IPS-18c (cell line): ENCODE data around the gene RAD51B.

ENCODE experiments used
- H3K4me3 ChIP-seq: 2 replicates; pipeline ENCODE4 v1.7.0; 2013; ENCODE audit warnings: low read depth, mild to moderate bottlenecking, low read length, moderate library complexity; ENCODE audit not compliant: insufficient read depth
- H3K9me3 ChIP-seq: one replicate; pipeline ENCODE4 v1.6.1; 2013; ENCODE audit warnings: mild to moderate bottlenecking, low read length, moderate library complexity; ENCODE audit not compliant: control insufficient read depth, insufficient read depth

The RAD51B gene

DNA sequence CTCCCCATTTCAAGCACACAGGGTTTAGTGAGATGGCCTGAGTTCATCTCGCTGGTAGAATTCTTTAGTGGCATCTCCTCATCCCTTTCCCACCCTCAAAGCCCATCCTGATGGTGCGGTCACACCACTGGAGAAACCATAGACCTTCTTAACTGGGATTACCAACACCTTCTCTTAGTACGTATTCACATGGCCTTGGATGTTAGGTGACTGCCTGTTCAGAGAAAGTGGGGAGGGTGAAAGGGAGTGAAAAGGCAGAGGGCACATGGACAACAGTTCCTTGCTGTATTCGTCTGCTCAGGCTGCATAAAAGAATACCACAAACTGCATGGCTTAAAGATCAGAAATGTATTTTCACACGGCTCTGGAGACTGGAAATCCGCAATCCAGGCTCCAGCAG is 667.2 kb downstream of the RAD51B start:
- H3K4me3 ChIP-seq = no peak overlapping the region
- no peaks in the 10 kb centered on the region for H3K9me3 ChIP-seq

DNA sequence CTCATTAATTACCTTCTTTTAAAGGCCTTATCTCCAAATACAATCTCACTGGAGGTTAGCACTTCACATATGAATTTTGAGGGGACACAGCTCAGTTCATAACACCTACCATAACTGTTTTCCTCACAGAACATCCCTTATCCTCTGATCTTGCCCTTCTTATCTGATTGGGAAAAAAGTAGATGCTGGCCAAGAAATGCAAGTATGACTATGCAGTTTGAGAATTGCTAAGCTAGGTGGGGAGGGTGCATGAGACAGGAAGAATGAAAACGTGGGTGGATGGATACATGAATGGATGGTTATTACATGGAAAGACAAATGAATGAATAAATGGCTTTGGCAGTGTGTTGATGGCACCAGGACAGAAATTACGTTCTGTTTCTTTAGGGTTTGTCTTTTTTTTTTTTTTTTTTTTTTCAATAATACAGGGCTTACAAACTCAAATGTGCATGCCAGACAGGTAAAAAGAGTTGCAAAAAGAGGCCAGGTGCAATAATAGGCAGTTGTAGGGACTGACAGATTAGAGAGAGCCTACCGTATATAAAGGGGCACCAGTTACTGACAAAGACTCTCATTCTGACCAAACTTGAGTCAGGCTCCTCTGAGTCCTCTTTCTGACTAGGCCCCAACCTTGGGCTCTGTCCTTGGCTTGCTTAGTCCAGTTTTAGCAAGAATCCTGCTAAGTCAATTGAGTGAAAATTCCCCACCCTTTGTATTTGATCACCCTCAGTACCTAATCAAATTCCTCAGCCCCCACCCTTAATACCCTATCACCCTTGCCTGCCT is 668.4 kb downstream of the RAD51B start:
- no peaks in the 10 kb centered on the region for H3K9me3 ChIP-seq
- H3K4me3 ChIP-seq = no peak overlapping the region

DNA sequence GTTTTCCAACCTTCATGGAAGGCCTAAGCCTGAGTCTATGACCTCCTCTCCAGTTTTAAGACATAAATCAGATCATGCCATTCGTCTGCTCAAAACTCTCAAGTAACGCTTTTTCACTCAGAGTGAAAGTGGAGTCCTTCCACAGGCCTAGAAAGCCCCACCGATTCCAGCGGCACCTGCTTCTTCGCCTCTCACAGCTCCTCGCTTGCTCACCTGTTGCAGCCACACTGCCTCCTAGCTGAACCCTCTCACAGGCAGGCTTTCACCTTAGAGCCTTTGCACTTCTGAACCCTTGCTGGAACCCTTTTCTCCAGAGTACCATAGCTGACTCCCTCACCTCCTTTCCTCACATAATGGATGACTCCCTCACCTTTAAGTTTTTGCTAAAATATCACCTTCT is 672.2 kb downstream of the RAD51B start:
- Histone ChIP-seq H3K4me3 (no peak overlapping the region), H3K9me3 (no peaks in the 10 kb centered on the region)

DNA sequence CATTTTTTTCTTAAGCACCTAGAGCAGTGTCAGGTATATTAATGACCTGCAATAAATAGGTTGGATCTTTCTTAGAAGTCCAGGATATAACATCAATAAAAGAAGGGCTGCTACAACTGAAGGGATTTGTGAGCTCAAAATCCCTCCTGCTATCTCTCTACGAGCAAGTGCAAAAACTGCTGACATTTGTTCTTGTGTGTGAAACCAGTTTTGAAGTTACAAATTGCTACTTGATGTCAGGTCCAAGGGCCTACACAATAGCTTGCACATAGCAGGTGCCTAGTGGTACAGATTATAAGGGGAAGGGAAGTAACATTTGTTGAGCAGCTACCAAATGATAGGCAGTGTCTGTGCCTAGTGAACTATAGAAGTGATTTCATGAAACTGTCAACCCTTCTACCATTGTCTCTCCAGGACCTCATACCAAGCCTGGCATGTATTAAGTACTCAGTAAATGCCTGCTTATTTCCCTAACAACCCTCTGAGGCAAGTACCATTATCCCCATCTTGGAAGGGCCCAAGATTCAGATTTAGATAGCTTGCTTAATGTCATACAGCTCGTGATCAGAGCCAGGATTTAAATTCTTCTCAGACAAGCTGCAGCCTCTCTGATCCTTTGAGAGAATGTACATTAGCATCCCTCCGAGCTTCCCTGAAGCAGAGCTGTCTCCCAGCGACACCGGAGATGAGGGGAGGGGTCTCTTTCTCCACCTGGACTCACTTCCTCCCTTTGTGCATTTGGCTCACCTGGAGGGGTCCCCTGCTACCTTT is 673.0 kb downstream of the RAD51B start:
- H3K9me3 ChIP-seq = no peaks in the 10 kb centered on the region
- H3K4me3 ChIP-seq = no peak overlapping the region

DNA sequence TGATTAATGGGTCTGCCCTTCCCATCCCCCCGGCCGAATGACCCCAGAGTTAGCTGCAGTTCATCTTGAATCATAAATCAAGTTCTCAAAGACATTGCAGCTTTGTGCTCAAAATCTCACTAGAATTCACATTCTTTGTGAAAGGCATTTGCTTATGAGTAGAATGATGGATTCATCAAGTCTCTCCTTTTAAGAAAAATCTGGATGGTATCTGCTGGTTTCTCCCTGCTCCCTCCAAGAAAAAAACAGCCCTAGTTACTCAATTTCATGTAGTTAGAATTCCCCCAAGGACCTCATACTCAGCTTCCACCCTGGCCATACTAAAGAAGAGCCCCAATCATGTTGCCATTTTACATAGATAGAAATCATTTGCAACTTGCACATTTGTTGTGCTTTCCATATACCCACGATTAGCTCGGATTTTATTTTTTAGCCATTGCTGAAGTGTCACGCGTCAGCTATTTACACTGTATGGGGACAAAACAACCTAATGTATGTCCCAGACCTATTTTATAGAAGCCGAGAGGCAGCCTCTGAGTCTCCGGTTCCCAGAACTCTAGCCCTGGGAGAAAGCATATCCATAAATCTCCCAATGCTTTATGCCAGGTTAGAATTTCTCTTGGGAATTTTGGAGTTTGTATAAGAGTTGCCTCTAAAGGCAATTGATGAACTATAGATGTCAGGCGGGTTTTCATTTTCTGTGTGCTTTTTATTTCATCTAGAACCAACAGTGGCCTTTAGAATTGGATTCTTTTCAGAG is 673.8 kb downstream of the RAD51B start:
- Histone ChIP-seq H3K4me3 (no peak overlapping the region), H3K9me3 (no peaks in the 10 kb centered on the region)

DNA sequence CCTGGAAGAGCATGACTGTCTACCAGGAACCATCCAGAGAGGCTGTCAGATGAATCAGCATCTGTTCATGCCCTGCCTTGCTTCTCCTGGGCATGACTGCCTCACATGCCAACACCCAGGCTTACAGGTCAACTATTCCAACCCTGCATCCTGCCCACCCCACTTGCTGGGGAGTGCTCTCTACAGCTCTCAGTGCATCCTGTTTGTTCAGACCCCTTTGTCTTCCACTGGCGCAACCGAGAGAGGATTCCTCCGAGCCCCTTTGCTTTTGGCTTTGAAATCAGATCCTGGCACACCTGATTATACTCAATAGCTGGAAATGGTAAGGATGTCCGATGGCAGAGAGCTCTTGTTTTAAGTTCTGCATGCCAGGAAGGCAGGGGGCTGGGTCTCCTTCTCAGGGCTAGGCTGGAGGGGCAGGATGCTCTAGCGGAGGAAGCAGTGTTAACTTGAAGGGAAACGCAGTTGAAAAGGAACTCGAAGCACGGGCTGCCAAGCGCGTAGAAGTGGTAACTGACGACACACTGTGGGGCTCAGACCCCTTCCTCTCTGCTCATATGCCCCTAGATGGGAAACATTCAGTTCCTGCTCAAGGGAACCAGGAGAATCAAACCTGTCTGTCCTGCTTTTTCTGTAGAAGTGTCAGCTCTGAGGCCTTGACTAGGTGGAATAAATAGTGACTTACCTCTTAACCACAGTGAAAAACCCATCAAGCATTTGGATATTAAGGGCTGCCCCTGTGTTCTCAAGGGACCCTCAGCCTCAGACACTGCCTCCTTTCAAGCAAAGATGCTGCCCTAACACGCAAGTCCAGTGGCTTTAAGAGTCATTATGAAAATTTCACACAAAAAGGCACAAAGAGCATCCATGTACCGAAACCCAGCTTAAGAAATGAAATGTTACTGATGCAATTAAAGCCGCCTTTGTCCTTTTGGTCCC is 675.8 kb downstream of the RAD51B start:
- Histone ChIP-seq H3K4me3 (no peak overlapping the region), H3K9me3 (no peaks in the 10 kb centered on the region)

DNA sequence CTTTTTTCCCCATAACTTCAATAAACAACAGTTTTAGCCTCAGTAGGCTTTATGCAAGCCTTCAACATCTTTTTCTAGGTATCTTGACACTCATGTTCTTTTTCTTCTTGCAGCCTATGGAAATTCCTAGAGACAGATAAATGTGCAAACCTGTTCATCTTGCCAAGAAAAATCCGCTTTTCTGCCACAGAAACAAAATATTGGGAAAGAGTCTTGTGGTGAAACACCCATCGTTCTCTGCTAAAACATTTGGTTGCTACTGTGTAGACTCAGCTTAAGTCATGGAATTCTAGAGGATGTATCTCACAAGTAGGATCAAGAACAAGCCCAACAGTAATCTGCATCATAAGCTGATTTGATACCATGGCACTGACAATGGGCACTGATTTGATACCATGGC is 677.4 kb downstream of the RAD51B start:
- no peak overlapping the region for H3K4me3 ChIP-seq
- no peaks in the 10 kb centered on the region for H3K9me3 ChIP-seq

DNA sequence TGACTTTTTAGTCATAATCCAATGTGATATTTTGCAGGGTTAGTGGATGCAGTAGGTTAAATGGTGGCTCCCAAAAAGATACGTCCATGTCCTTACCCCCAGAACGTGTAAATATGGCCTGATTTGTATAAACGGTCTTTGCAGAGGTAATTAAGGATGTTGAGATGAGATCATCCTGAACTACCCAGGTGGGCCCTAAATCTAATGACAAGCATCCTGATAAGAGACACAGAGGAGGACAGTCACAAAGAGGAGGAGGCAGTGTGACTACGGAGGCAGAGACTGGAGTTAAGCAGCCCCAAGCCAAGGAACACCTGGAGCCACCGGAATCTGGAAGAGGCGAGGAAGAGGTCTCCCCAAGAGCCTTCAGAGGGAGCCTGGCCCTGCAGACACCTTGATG is 679.9 kb downstream of the RAD51B start:
- Histone ChIP-seq H3K9me3 (no peaks in the 10 kb centered on the region), H3K4me3 (no peak overlapping the region)

DNA sequence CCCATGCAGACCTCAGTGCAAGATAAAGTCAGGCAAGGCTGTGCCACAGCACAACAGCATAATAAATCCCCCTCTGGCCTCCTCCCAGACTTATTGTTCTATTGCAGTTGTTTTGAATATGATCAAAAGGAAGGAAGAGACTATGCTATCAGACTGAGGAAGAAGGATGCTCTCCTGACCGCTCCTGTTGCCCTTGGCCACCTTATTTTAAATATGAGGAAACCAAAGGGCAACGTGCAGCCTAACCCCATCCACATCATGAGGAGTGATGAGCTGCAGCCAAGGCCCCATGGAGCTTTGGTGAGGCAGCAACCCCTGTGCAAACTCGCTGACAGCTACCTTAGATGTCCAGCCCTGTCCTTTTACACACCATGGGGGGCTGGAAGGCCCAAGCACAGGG is 681.6 kb downstream of the RAD51B start:
- Histone ChIP-seq H3K4me3 (no peak overlapping the region), H3K9me3 (no peaks in the 10 kb centered on the region)

DNA sequence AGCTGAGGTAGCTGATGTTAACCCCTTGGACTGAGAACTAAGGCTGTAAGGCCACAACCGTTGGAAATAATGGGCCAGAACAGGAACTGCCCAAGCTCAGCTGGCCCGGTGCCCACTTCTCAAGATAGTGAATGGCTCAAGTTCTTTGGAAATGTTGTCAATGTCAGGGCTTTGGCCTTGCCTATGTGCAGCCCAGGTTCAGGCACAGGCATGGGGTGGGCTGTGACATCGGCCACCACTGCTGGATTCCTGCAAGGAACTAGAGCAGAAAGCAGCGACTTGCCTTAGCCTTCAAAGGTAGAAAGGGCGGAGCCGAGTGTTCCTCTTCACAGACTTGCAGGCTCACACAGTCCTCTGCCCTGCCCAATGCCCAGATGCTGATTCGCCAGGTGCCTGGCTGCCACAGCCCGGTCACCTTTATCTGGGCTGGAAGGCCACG is 682.1 kb downstream of the RAD51B start:
- H3K9me3 ChIP-seq = no peaks in the 10 kb centered on the region
- H3K4me3 ChIP-seq = no peak overlapping the region

DNA sequence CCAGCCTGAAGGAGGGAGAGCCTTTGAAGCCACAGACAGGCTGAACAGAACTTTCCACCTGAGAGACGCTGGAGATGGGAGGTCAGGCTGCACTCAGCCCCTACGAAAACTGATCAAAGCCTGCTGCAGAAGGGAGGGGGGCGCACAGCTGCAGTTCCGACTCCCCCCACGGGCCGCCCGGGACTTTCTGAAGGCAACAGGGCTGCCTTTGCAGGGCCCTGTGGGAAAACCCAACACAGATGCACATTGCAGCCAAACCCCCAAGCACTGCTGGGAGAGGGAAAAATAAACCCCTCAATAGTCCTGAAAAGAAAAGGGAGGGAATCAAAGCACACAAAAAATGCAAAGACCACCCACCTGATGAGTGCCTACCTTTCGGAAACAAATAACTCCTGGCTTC is 682.7 kb downstream of the RAD51B start:
- no peak overlapping the region for H3K4me3 ChIP-seq
- H3K9me3 ChIP-seq = no peaks in the 10 kb centered on the region

DNA sequence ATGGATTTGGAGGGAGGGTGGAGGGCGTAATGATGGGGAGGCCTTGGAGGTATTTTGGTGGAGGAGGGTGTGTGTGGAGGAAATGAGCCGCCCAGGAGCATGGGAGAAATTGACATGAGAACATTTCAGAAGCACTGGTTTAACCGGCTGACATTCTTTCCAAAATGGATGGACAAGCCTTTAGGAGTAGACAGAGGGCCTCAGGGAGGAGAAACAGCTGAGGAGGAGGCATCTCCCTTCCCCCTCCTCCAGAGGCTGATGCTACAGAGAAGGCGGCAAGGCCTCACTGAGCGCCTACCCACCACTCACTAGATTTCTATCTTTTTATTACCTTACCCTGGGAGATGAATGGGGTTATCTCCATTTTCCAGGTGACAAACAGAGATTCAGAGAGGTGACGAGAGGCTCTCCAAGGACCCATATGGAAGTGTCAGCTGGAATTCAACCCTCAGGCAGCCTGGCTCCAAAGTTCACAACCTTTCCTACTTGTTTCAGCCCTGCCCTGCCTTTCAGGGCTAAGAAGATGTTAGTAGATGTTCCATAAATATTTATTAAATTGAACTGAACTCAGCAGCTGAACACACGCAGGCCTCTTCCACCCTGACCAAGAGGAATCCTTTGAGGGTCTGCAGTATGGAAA is 683.7 kb downstream of the RAD51B start:
- H3K9me3 ChIP-seq = no peaks in the 10 kb centered on the region
- H3K4me3 ChIP-seq = no peak overlapping the region

DNA sequence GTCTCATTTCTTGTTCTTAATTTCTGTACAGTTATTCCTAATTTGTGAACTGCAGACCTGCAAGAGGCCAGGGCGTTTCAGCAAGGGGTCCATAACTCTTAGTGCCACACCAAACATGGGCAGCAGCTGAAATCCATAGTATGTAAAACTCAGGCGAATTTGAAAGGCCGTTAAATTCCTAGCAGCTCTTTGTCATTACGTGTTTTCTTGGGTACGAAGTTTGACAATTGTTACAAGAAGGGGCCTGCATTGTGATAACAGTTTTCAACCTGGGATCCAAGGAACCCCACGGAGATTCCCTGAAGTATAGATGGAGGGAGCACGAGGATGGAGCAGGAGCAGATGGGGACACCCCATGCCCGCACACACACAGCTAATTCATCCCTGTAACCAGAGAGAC is 685.3 kb downstream of the RAD51B start:
- no peak overlapping the region for H3K4me3 ChIP-seq
- H3K9me3 ChIP-seq = no peaks in the 10 kb centered on the region

DNA sequence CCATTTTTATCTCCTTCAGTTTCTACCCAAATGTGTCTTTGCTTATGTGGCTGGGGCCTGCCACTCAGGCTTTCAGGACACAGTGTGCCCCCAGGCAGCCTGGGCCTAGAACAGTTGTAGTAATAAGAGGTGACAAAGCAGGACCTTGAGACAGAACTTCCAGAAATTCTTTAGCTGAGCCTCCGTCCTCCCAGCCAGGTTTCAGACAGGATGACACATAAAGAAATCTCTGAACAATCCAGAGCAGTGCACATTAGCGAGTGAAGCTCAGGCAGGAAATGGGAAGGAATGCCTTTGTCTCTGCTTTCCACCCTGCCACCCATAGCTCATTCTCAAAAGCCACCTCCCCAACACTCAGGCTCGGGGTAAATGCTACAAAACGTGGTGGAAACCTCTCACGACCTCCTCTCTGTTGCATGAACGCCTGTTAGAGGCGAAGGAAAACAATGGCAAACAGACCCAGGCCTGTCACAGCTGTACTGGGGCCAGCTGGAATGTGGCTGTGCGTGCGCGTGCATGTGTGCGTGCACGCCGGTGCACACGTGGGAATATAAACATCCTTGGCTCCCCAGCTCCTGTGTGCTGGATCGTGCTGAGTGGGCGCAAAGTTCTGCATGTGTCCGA is 686.6 kb downstream of the RAD51B start:
- Histone ChIP-seq H3K4me3 (no peak overlapping the region), H3K9me3 (no peaks in the 10 kb centered on the region)

DNA sequence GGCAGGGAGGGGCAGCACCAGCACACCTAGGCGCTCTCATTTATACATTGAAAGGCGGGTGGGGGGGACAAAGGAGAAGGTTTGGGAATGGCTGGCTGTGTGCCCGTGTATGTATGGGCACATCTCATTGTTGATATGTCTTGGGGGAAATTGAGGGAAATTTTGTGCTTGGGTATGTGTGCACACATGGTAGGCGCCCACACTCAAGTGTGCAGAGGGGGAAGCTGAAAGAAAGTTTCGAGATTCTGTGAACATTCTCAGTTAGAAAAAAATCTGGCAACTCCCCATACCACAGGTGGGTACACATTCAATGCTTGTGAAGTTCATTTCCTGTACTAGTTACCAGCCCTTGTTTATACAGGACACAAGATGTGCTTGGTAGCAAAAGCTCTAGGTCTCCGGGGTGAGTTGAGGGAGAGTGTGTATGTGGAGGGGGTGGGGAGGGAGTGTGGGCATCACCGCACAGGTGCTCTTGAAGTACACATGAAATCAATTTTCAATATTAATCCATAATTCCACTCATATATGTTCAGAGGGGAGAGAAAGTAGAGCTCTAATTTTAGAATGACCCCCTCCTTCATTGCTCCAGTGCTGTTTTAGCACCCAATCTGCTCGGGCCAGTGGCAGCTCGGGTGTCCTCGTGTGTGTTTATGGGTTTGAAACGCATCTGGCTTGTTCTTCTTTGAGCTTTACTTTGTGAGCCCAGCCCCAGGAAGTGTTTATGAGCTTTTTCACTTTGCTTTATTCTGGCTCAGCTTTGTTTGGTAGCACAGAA is 687.3 kb downstream of the RAD51B start:
- H3K4me3 ChIP-seq = no peak overlapping the region
- H3K9me3 ChIP-seq = no peaks in the 10 kb centered on the region
